NB4 (cell line): ENCODE data around the gene NUP98.

Experiments
- DNase-seq: peaks from one replicate; pipeline ENCODE4 v3.0.0; 2010; ENCODE audit warnings: low read depth
- H3K4me3 ChIP-seq: one replicate; pipeline ENCODE4 v1.5.1; 2011; ENCODE audit warnings: mild to moderate bottlenecking, low read depth, low read length, moderate library complexity
- CTCF ChIP-seq: IDR thresholded peaks from one replicate; pipeline ENCODE4 v1.5.1; 2012; ENCODE audit warnings: low read depth, low read length
- MAX ChIP-seq: IDR thresholded peaks from 2 replicates; pipeline ENCODE4 v1.6.1; 2011; ENCODE audit warnings: low read depth, low read length
- MYC ChIP-seq: IDR thresholded peaks from 2 replicates; pipeline ENCODE4 v1.6.1; 2011; ENCODE audit warnings: low read depth, low read length
- POLR2A ChIP-seq: IDR thresholded peaks from 2 replicates; pipeline ENCODE4 v1.6.1; 2011; ENCODE audit warnings: mild to moderate bottlenecking; ENCODE audit not compliant: insufficient read length; ENCODE audit errors: extremely low read depth

Gene NUP98

GRCh38 chr11:3700410-3700809, 96.9 kb downstream of the NUP98 start:
- H3K4me3 ChIP-seq = no peak overlapping the region
- no peak for TF ChIP-seq MYC
- TF ChIP-seq MAX = no peak
- no peak for TF ChIP-seq POLR2A
- TF ChIP-seq CTCF = no peak
- DNase-seq = no peak

- no peak for TF ChIP-seq MYC
- TF ChIP-seq CTCF = no peak
- no peak for TF ChIP-seq MAX
- TF ChIP-seq POLR2A = no peak
- DNase-seq = no peak
These were observed 110.6 kb downstream of the NUP98 start for GRCh38 chr11:3686751-3687150.

GRCh38 chr11:3685923-3686322, 111.4 kb downstream of the NUP98 start:
- H3K4me3 ChIP-seq = no peak overlapping the region
- DNase-seq = no peak
- no peak for TF ChIP-seq POLR2A
- TF ChIP-seq MYC = no peak
- TF ChIP-seq MAX = no peak
- no peak for TF ChIP-seq CTCF

More at GRCh38 chr11:3686751-3687150, 110.6 kb downstream of the NUP98 start:
- no peak overlapping the region for H3K4me3 ChIP-seq

- no peak for DNase-seq
- no peak overlapping the region for H3K4me3 ChIP-seq
- TF ChIP-seq MAX (no peak), MYC (no peak), POLR2A (no peak), CTCF (no peak)
These were observed 112.6 kb downstream of the NUP98 start for GRCh38 chr11:3684819-3685172.

- TF ChIP-seq POLR2A = no peak
- no peak for TF ChIP-seq MAX
- TF ChIP-seq CTCF = no peak
- no peak for TF ChIP-seq MYC
These were observed 113.1 kb downstream of the NUP98 start for GRCh38 chr11:3684129-3684818.

GRCh38 chr11:3683039-3683438, 114.3 kb downstream of the NUP98 start:
- no peak for DNase-seq
- H3K4me3 ChIP-seq = no peak overlapping the region
- TF ChIP-seq MYC (no peak), CTCF (no peak), MAX (no peak), POLR2A (no peak)

More at GRCh38 chr11:3684129-3684818, 113.1 kb downstream of the NUP98 start:
- no peak for DNase-seq
- no peak overlapping the region for H3K4me3 ChIP-seq
